Naive thymus-derived CD4-positive, alpha-beta T cell (primary cell): ENCODE measurements around the gene OSBPL6. TPM values are rescaled to one million over a fixed set of nuclear protein-coding genes. Genes with fewer than 3 reads are reported as not detected.
"Not testable (repeated sequence)": the region's sequence is repeated elsewhere in the genome, so short reads cannot be mapped to it uniquely, and the experiment has no call there.

ENCODE experiments used
- ATAC-seq: fragments of 150-1000 bp; cut with Tn5 transposase; 2 replicates; pipeline ENCODE4 v1.10.0; 2021; ENCODE audit warnings: mild to moderate bottlenecking, moderate library complexity
- CTCF ChIA-PET: fragments of 350-600 bp; sonication (Branson Sonifier 250); formaldehyde crosslinking; loops from one replicate; lab custom pipeline; 2021; ENCODE audit warnings: antibody characterized with exemption; lab: Charles Lee
- POLR2A ChIA-PET: fragments of 350-600 bp; sonication (Branson Sonifier 250); formaldehyde crosslinking; loops from one replicate; lab custom pipeline; 2021; ENCODE audit warnings: antibody characterized with exemption, inconsistent platforms; lab: Charles Lee
- DNase-seq, 9 donors: peaks; one replicate each; pipeline versions ENCODE4 v3.0.0 to v3.0.0-alpha.2; 2020 to 2022; ENCODE audit warnings: mixed read lengths in 1 of 9
- H3K27ac ChIP-seq: one replicate; pipeline ENCODE4 v1.7.0; 2013; ENCODE audit warnings: mild to moderate bottlenecking, low read depth, low read length, moderate library complexity
- H3K27me3 ChIP-seq, 2 donors: one replicate each; pipeline ENCODE4 v1.7.0; 2013; ENCODE audit warnings: low read length in 2 of 2, mild to moderate bottlenecking in 2 of 2, moderate library complexity in 2 of 2; ENCODE audit not compliant: control insufficient read depth in 2 of 2, insufficient read depth in 2 of 2
- H3K36me3 ChIP-seq, 3 experiments: 1 replicate in 2 of 3; 2 replicates in 1 of 3; pipeline ENCODE4 v1.7.0; 2013; ENCODE audit warnings: low read length in 3 of 3, mild to moderate bottlenecking in 3 of 3, moderate library complexity in 1 of 3; ENCODE audit not compliant: insufficient read depth in 3 of 3, control insufficient read depth in 2 of 3
- H3K4me1 ChIP-seq, 2 donors: one replicate each; pipeline ENCODE4 v1.7.0; 2013; ENCODE audit warnings: low read length in 2 of 2, mild to moderate bottlenecking in 2 of 2, moderate library complexity in 1 of 2; ENCODE audit not compliant: control insufficient read depth in 2 of 2, insufficient read depth in 2 of 2
- H3K4me3 ChIP-seq: 2 replicates; pipeline ENCODE4 v1.7.0; 2013; ENCODE audit warnings: mild to moderate bottlenecking, low read length
- H3K9me3 ChIP-seq, 3 experiments: 1 replicate in 2 of 3; 2 replicates in 1 of 3; pipeline ENCODE4 v1.7.0; 2013; ENCODE audit warnings: low read length in 3 of 3; ENCODE audit not compliant: control insufficient read depth in 2 of 3
- H3K27ac Mint-ChIP-seq, 9 donors: one replicate each; pipeline ENCODE4 v1.8.0; 2020 to 2022; ENCODE audit warnings: mixed read lengths in 9 of 9, mild to moderate bottlenecking in 8 of 9, moderate library complexity in 5 of 9, inconsistent platforms in 2 of 9
- H3K27me3 Mint-ChIP-seq, 5 donors: one replicate each; pipeline ENCODE4 v1.8.0; 2021 to 2022; ENCODE audit warnings: mixed read lengths in 5 of 5, mild to moderate bottlenecking in 1 of 5
- H3K36me3 Mint-ChIP-seq, 5 donors: one replicate each; pipeline ENCODE4 v1.8.0; 2020 to 2022; ENCODE audit warnings: mixed read lengths in 5 of 5, mild to moderate bottlenecking in 3 of 5, inconsistent platforms in 1 of 5
- H3K4me1 Mint-ChIP-seq, 7 donors: one replicate each; pipeline ENCODE4 v1.8.0; 2020 to 2022; ENCODE audit warnings: mixed read lengths in 7 of 7, mild to moderate bottlenecking in 3 of 7, inconsistent platforms in 1 of 7
- H3K4me3 Mint-ChIP-seq, 10 donors: one replicate each; pipeline ENCODE4 v1.8.0; 2020 to 2022; ENCODE audit warnings: mild to moderate bottlenecking in 10 of 10, mixed read lengths in 10 of 10, moderate library complexity in 6 of 10, inconsistent platforms in 2 of 10
- H3K9me3 Mint-ChIP-seq, 11 donors: one replicate each; pipeline ENCODE4 v1.8.0; 2020 to 2022; ENCODE audit warnings: mixed read lengths in 11 of 11, mild to moderate bottlenecking in 4 of 11, inconsistent platforms in 1 of 11, moderate library complexity in 1 of 11
- intact Hi-C, 2 donors: fragments of 100-400 bp; cut with micrococcal nuclease; formaldehyde crosslinking; loops; one replicate each; pipeline ENCODE4 v1.15.1; 2023
- polyA plus RNA-seq, 2 donors: library from polyadenylated mRNA; unstranded; fragments of 300-500 nt; fragmentation: Illumina TruSeq; gene quantifications; one replicate each; pipeline ENCODE4 v1.2.3, GENCODE V29; 2021
- total RNA-seq, 6 experiments: library from RNA in 5 of 6; stranded (reverse) in 5 of 6; gene quantifications; 1 replicate in 5 of 6; 2 replicates in 1 of 6; pipeline ENCODE4 v1.2.3 and lab custom pipeline; 2021 to 2026

Gene OSBPL6
- total and polyA plus RNA-seq, 7 experiments from 2014 or later = 0.05 to 1.1 (median 0.48) TPM; not detected in 2

DNA sequence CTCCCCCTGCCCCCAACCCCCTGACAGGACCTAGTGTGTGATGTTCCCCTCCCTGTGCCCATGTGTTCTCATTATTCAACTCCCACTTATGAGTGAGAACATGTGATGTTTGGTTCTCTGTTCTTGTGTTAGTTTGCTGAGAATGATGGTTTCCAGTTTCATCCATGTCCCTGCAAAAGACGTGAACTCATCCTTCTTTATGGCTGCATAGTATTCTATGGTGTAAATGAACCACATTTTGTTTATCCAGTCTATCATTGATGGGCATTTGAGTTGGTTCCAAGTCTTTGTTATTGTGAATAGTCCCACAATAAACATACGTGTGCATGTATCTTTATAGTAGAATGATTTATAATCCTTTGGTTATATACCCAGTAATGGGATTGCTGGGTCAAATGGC is 13.7 kb upstream of the OSBPL6 start:
- H3K4me3 Mint-ChIP-seq, ATAC-seq, H3K4me3 ChIP-seq, intact Hi-C loops, H3K9me3 Mint-ChIP-seq, H3K4me1 ChIP-seq, H3K9me3 ChIP-seq, H3K36me3 Mint-ChIP-seq, H3K4me1 Mint-ChIP-seq, H3K27ac Mint-ChIP-seq, H3K27ac ChIP-seq, POLR2A ChIA-PET, DNase-seq, CTCF ChIA-PET, H3K27me3 ChIP-seq, H3K36me3 ChIP-seq: not testable (repeated sequence)
- peaks cover 6 to 26% (median 18%) of the 10 kb centered on the region in 5 donors for H3K27me3 Mint-ChIP-seq

DNA sequence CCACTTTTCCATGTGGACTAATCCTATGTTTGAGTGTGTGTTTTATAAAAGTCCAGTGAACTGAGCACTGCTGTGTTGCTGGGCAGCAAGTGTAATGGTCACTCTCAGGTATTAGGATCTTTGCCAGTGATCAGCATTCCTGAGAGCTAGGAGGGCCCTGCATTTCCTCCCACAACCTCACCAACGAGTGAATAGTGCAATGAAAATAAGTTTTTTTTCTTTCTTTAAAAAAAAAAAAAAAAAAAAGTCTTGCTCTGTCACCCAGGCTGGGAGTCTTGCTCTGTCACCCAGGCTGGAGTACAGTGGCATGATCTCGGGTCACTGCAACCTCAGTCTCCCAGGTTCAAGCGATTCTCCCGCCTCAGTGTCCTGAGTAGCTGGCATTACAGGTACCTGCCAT is 6.5 kb upstream of the OSBPL6 start:
- Histone ChIP-seq H3K27ac (no peak overlapping the region), H3K4me3 (no peak overlapping the region), H3K9me3 (no peaks in the 10 kb centered on the region), H3K4me1 (no peaks in the 10 kb centered on the region), H3K27me3 (no peaks in the 10 kb centered on the region), H3K36me3 (no peaks in the 10 kb centered on the region)
- H3K27ac Mint-ChIP-seq = no peak overlapping the region
- ATAC-seq (no peak), DNase-seq (no peak)
- ChIA-PET CTCF (no interaction called here), POLR2A (no interaction called here)
- H3K4me1 Mint-ChIP-seq = peaks cover 0 to 7% (median 0%) of the 10 kb centered on the region in 7 donors
- H3K36me3 Mint-ChIP-seq = no peaks in the 10 kb centered on the region
- H3K27me3 Mint-ChIP-seq = peaks cover 31 to 45% (median 35%) of the 10 kb centered on the region in 5 donors
- H3K4me3 Mint-ChIP-seq = no peak overlapping the region
- intact Hi-C loops = no loop called here
- peaks cover 0 to 2% (median 0%) of the 10 kb centered on the region in 11 donors for H3K9me3 Mint-ChIP-seq

DNA sequence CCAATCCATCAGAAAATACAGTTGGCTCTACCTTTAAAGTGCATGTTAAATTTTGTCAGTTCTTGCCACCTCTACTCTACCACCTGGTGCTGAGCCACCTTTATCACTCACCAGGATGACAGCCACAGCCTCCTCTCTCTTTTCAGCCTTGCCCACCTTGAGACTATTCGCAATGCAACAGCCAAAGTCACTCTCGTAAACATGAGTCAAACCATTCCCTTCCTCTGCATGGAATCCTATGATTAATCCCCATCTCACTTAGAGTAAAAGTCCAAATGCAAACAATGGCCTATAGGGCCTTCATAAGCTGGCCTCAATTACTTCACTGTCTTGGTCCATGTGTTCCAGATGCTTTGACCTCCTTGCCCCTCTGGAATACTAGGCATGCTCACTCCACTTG is 5.8 kb upstream of the OSBPL6 start:
- intact Hi-C loops = no loop called here
- Histone ChIP-seq H3K4me1 (no peaks in the 10 kb centered on the region), H3K27me3 (peaks cover 3% of the 10 kb centered on the region in 2 donors), H3K9me3 (no peaks in the 10 kb centered on the region), H3K36me3 (no peaks in the 10 kb centered on the region), H3K4me3 (no peak overlapping the region), H3K27ac (no peak overlapping the region)
- Mint-ChIP-seq H3K4me3 (no peak overlapping the region), H3K4me1 (peaks cover 0 to 12% (median 5%) of the 10 kb centered on the region in 7 donors), H3K36me3 (no peaks in the 10 kb centered on the region), H3K9me3 (peaks cover 0 to 2% (median 0%) of the 10 kb centered on the region in 11 donors), H3K27me3 (peaks cover 33 to 51% (median 36%) of the 10 kb centered on the region in 5 donors), H3K27ac (no peak overlapping the region)
- ChIA-PET POLR2A (no interaction called here), CTCF (no interaction called here)
- ATAC-seq (no peak), DNase-seq (no peak)

DNA sequence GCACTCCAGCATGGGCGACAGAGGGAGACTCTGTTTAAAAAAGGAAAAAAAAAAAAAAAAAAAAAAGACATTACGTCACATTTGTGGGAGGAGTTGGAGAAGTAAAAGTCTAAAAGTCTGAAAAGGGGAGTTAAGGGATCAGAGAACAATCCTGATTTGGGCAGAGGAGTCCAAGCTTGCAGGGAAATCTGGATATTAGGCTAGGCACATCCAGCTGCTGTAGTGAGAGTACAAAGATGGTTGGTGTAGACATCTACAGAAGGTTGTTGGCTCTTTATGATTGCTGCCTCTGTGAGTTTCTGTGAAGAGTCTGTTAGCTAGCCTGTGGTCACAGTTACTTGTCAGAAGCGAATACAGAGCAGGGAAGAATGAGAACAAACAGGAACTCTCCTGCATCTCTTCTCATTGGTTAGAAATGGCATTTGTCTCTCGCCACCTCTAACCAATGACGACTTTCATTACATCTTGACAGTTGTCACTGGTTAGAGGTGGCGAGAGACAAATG is 3.3 kb upstream of the OSBPL6 start:
- Mint-ChIP-seq H3K4me3 (peak overlapping the region in 8 of 10 donors; percentile 13 to 61 (median 44)), H3K4me1 (peaks cover 6 to 19% (median 13%) of the 10 kb centered on the region in 7 donors), H3K9me3 (peaks cover 0 to 2% (median 0%) of the 10 kb centered on the region in 11 donors), H3K27ac (peak overlapping the region in 6 of 9 donors; percentile 36 to 78 (median 70)), H3K36me3 (no peaks in the 10 kb centered on the region), H3K27me3 (peaks cover 27 to 50% (median 41%) of the 10 kb centered on the region in 5 donors)
- no peak overlapping the region for H3K27ac ChIP-seq
- intact Hi-C loops = loop anchor here in 1 of 2 donors (5.0 to 10.0 kb wide), 5 partner anchors 91 to 1816 kb away; partner anchors contain the start of genes CWC22 and SESTD1
- H3K4me1 ChIP-seq = peaks cover 6% of the 10 kb centered on the region in 2 donors
- no peaks in the 10 kb centered on the region for H3K36me3 ChIP-seq
- DNase-seq (peak in 5 of 9 donors; percentile 19 to 51 (median 38)), ATAC-seq (peak; percentile 53)
- peaks cover 8 to 13% of the 10 kb centered on the region in 2 donors for H3K27me3 ChIP-seq
- H3K9me3 ChIP-seq = no peaks in the 10 kb centered on the region
- no peak overlapping the region for H3K4me3 ChIP-seq
- ChIA-PET CTCF (no interaction called here), POLR2A (no interaction called here)

DNA sequence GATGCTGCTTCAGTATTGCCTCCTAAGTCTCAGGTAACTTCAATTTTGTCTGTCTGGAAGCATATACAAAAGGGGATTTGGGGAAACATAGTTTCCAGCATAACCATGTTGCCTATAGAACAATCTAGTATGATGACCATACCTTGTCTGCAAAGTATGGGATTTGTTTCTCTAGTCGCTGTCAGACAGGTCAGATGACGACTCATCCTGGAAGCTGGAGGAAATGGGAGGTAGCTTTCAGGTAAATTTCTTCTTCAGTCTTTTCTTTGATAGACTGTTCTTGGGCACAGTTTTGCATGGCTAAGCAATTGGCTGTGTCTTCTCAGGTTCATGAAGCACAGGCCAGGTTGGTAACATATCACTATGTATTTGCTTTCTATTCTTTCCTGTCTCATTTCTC is 2.8 kb upstream of the OSBPL6 start:
- H3K4me1 ChIP-seq = peaks cover 6% of the 10 kb centered on the region in 2 donors
- intact Hi-C loops = loop anchor here in 1 of 2 donors (5.0 to 10.0 kb wide), 5 partner anchors 91 to 1816 kb away; partner anchors contain the start of genes CWC22 and SESTD1
- H3K9me3 ChIP-seq = no peaks in the 10 kb centered on the region
- POLR2A ChIA-PET = no interaction called here
- H3K4me3 ChIP-seq = no peak overlapping the region
- H3K36me3 ChIP-seq = no peaks in the 10 kb centered on the region
- no peak overlapping the region for H3K27ac ChIP-seq
- peaks cover 26 to 50% (median 44%) of the 10 kb centered on the region in 5 donors for H3K27me3 Mint-ChIP-seq
- peak overlapping the region in 1 of 9 donors; percentile 78 for H3K27ac Mint-ChIP-seq
- H3K36me3 Mint-ChIP-seq = no peaks in the 10 kb centered on the region
- H3K4me3 Mint-ChIP-seq = peak overlapping the region in 3 of 10 donors; percentile 13 to 54 (median 28)
- CTCF ChIA-PET = no interaction called here
- DNase-seq = no peak
- ATAC-seq = no peak
- H3K4me1 Mint-ChIP-seq = peaks cover 6 to 19% (median 13%) of the 10 kb centered on the region in 7 donors
- H3K27me3 ChIP-seq = peaks cover 9 to 17% of the 10 kb centered on the region in 2 donors
- H3K9me3 Mint-ChIP-seq = no peaks in the 10 kb centered on the region

DNA sequence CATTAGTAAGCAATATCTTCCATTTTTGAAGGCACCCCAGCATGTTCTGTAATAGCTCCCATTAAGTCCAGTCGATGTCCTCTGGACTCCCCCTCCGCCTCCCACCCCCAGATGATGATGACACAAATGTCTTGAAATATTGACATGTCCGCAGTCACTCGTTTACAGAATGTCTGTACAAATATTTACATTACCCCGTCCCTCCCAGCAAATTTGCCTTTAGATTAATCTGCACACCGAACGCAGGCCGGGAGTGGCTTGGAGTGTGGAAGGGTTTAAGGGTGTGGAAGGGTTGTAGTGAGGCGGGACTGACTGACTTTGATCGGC is 853 bp upstream of the OSBPL6 start:
- Histone ChIP-seq H3K4me1 (peaks cover 6% of the 10 kb centered on the region in 2 donors), H3K36me3 (no peaks in the 10 kb centered on the region), H3K9me3 (no peaks in the 10 kb centered on the region), H3K27ac (no peak overlapping the region), H3K4me3 (no peak overlapping the region), H3K27me3 (peaks cover 18% of the 10 kb centered on the region in 2 donors)
- Mint-ChIP-seq H3K27me3 (peaks cover 41 to 59% (median 52%) of the 10 kb centered on the region in 5 donors), H3K36me3 (no peaks in the 10 kb centered on the region), H3K4me3 (peak overlapping the region; percentile 56 to 83 (median 74)), H3K4me1 (peaks cover 6 to 19% (median 13%) of the 10 kb centered on the region in 7 donors), H3K9me3 (no peaks in the 10 kb centered on the region), H3K27ac (no peak overlapping the region)
- intact Hi-C loops = loop anchor here in 1 of 2 donors (5.0 to 10.0 kb wide), 5 partner anchors 89 to 1814 kb away; partner anchors contain the start of genes CWC22 and SESTD1
- no peak for DNase-seq
- POLR2A ChIA-PET = no interaction called here
- no peak for ATAC-seq
- CTCF ChIA-PET = no interaction called here
